CD4-positive, alpha-beta T cell (primary cell): ENCODE results near the gene DNAJC6. TPM values are rescaled to one million over a fixed set of nuclear protein-coding genes. Genes with fewer than 3 reads are reported as not detected.

ENCODE experiments used
- ATAC-seq: fragments of 200-7000 bp; cut with Tn5 transposase; one replicate; pipeline ENCODE4 v1.10.0; 2022; ENCODE audit warnings: mild to moderate bottlenecking; ENCODE audit not compliant: poor library complexity
- CTCF ChIA-PET: fragments of 350-600 bp; sonication (Branson Sonifier 250); formaldehyde crosslinking; loops from one replicate; lab custom pipeline; 2021; ENCODE audit warnings: antibody characterized with exemption, inconsistent platforms; lab: Charles Lee
- POLR2A ChIA-PET: fragments of 350-600 bp; sonication (Branson Sonifier 250); formaldehyde crosslinking; loops from one replicate; lab custom pipeline; 2021; ENCODE audit warnings: antibody characterized with exemption, inconsistent platforms; lab: Charles Lee
- DNase-seq, 14 experiments: peaks; one replicate each; pipeline ENCODE4 v3.0.0-alpha.2; 2013 to 2020; ENCODE audit warnings: mixed read lengths in 2 of 14
- H3K27ac ChIP-seq, 2 donors: one replicate each; pipeline versions ENCODE4 v1.5.1 to v1.7.0; 2013; ENCODE audit warnings: low read length in 2 of 2, low read depth in 1 of 2, mild to moderate bottlenecking in 1 of 2
- H3K27me3 ChIP-seq, 2 experiments: 1 replicate in 1 of 2; 2 replicates in 1 of 2; pipeline versions ENCODE4 v1.6.1 to v1.7.0; 2013; ENCODE audit warnings: low read length in 2 of 2, control low read depth in 1 of 2, mild to moderate bottlenecking in 1 of 2, moderate library complexity in 1 of 2; ENCODE audit not compliant: insufficient read depth in 2 of 2, control insufficient read depth in 1 of 2
- H3K36me3 ChIP-seq: one replicate; pipeline ENCODE4 v1.6.1; 2013; ENCODE audit warnings: low read length, control low read depth; ENCODE audit not compliant: insufficient read depth
- H3K4me1 ChIP-seq: one replicate; pipeline ENCODE4 v1.6.1; 2013; ENCODE audit warnings: low read length, control low read depth; ENCODE audit not compliant: insufficient read depth
- H3K4me3 ChIP-seq: one replicate; pipeline ENCODE4 v1.5.1; 2013; ENCODE audit warnings: mild to moderate bottlenecking, low read length, moderate library complexity
- H3K9me3 ChIP-seq, 2 experiments: 1 replicate in 1 of 2; 2 replicates in 1 of 2; pipeline versions ENCODE4 v1.6.1 to v1.7.0; 2013; ENCODE audit warnings: low read length in 2 of 2, mild to moderate bottlenecking in 2 of 2, control low read depth in 1 of 2, moderate library complexity in 1 of 2; ENCODE audit not compliant: control insufficient read depth in 1 of 2, insufficient read depth in 1 of 2
- H3K27ac Mint-ChIP-seq: one replicate; pipeline ENCODE4 v1.8.0; 2020; ENCODE audit warnings: mixed read lengths
- H3K27me3 Mint-ChIP-seq: one replicate; pipeline ENCODE4 v1.8.0; 2021; ENCODE audit warnings: mixed read lengths
- H3K36me3 Mint-ChIP-seq: one replicate; pipeline ENCODE4 v1.8.0; 2021; ENCODE audit warnings: low read depth, mixed read lengths
- H3K4me1 Mint-ChIP-seq: one replicate; pipeline ENCODE4 v1.8.0; 2021; ENCODE audit warnings: low read depth, mixed read lengths
- H3K4me3 Mint-ChIP-seq: one replicate; pipeline ENCODE4 v1.8.0; 2020; ENCODE audit warnings: mild to moderate bottlenecking, mixed read lengths
- H3K9me3 Mint-ChIP-seq: one replicate; pipeline ENCODE4 v1.8.0; 2020; ENCODE audit warnings: mixed read lengths
- CTCF ChIP-seq: fragments of 200-600 bp; IDR thresholded peaks from one replicate; pipeline ENCODE4 v1.8.0; 2022; ENCODE audit warnings: antibody characterized with exemption, mild to moderate bottlenecking
- intact Hi-C, 2 experiments: fragments of 100-400 bp; cut with DNase I in 1 of 2; cut with micrococcal nuclease in 1 of 2; formaldehyde crosslinking; loops; one replicate each; pipeline versions ENCODE4 v1.15.1 to v1.9.0; 2023 to 2025; cut with DNase I, micrococcal nuclease
- total RNA-seq, 174 experiments: library from RNA in 2 of 174; stranded (reverse) in 2 of 174; gene quantifications; one replicate each; pipeline ENCODE4 v1.2.3 and lab custom pipeline; 2021 to 2026

The DNAJC6 gene
- total RNA-seq, 2 experiments from 2014 or later, result 2.4 to 2.5 TPM

- intact Hi-C loops, result no loop called here
- ATAC-seq, result no peak
- CTCF ChIA-PET, result interaction anchor here (0.5 kb wide), 1 partner anchor 1988 kb away, joined by 3 read pairs; no protein-coding TSS in a partner anchor
- Histone ChIP-seq H3K27ac (no peak overlapping the region), H3K27me3 (no peaks in the 10 kb centered on the region), H3K9me3 (no peaks in the 10 kb centered on the region), H3K36me3 (no peaks in the 10 kb centered on the region), H3K4me3 (no peak overlapping the region), H3K4me1 (no peaks in the 10 kb centered on the region)
- Mint-ChIP-seq H3K27ac (no peak overlapping the region), H3K4me1 (no peaks in the 10 kb centered on the region), H3K9me3 (no peaks in the 10 kb centered on the region), H3K27me3 (peaks cover 11% of the 10 kb centered on the region), H3K36me3 (no peaks in the 10 kb centered on the region), H3K4me3 (no peak overlapping the region)
- POLR2A ChIA-PET, result no interaction called here
- TF ChIP-seq CTCF, result no peak
- no peak for DNase-seq
These were observed 24.7 kb downstream of the DNAJC6 start for GRCh38 chr1:65334081-65334480.

DNA sequence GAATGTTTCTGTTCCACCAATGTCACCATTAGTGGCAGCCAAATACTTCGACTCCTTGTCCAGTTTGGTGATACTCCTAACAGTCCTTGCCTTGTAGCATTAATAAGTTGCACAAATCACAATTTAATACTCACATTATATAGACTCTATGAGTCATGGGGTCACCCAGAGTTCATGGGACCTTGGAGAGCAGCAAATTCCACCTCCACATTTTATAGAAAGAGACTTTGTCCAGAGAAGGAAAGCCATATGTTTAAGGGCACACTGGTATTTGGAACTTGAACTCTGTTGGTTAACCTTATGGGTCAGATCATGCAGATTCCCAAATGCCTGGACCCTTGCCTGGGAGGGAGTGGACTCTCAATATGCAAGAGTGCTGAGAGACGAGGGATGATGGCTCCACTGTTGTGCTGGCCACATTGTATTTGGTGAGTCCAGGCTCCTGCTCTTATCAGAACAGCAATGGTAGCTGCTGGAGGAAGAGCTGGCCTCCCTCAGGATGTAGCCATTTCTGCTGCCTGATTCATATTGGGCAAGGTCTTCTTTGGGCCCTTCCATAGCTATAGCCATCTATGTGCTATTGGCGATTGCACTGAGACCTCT, 30.6 kb downstream of the DNAJC6 start:
- intact Hi-C loops, result no loop called here
- Histone ChIP-seq H3K4me3 (no peak overlapping the region), H3K27me3 (no peaks in the 10 kb centered on the region), H3K9me3 (no peaks in the 10 kb centered on the region), H3K27ac (no peak overlapping the region), H3K4me1 (no peaks in the 10 kb centered on the region), H3K36me3 (no peaks in the 10 kb centered on the region)
- Mint-ChIP-seq H3K4me1 (no peaks in the 10 kb centered on the region), H3K27me3 (no peaks in the 10 kb centered on the region), H3K36me3 (no peaks in the 10 kb centered on the region), H3K27ac (no peak overlapping the region), H3K9me3 (no peaks in the 10 kb centered on the region), H3K4me3 (no peak overlapping the region)
- POLR2A ChIA-PET, result no interaction called here
- no peak for DNase-seq
- ATAC-seq, result no peak
- no peak for TF ChIP-seq CTCF
- CTCF ChIA-PET, result no interaction called here

DNA sequence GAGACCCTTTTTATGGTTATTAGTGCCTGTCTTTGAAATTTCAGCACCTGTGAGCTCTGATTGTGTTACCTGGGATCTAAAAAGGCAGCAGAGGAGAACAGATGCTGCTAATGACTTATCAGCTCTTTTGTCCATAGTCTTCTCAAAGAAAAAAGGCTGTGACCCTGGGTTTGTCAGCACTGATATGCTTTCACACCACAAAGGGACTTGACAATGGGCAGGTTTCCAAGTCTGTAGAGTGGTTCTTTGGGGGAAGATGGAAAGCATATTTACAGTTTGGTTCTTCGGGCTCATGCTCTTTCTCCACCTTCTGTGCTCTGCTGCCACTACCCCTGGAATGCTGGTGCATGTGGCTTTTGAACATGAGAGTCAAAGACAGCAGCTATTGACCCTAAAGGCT, 32.0 kb downstream of the DNAJC6 start:
- POLR2A ChIA-PET, result no interaction called here
- H3K4me3 Mint-ChIP-seq, result no peak overlapping the region
- intact Hi-C loops, result no loop called here
- Histone ChIP-seq H3K4me1 (no peaks in the 10 kb centered on the region), H3K36me3 (no peaks in the 10 kb centered on the region), H3K9me3 (no peaks in the 10 kb centered on the region), H3K27ac (no peak overlapping the region), H3K4me3 (no peak overlapping the region), H3K27me3 (no peaks in the 10 kb centered on the region)
- TF ChIP-seq CTCF, result no peak
- H3K9me3 Mint-ChIP-seq, result no peaks in the 10 kb centered on the region
- H3K4me1 Mint-ChIP-seq, result no peaks in the 10 kb centered on the region
- no peaks in the 10 kb centered on the region for H3K36me3 Mint-ChIP-seq
- DNase-seq (no peak), ATAC-seq (no peak)
- H3K27ac Mint-ChIP-seq, result no peak overlapping the region
- H3K27me3 Mint-ChIP-seq, result no peaks in the 10 kb centered on the region
- CTCF ChIA-PET, result no interaction called here
